GM20431 (cell line): ENCODE results near the gene JSRP1.

Source experiments
- in situ Hi-C: fragments of 300-500 bp; cut with MseI, MboI; formaldehyde crosslinking; loops from one replicate; pipeline ENCODE4 v1.15.0; 2020; ENCODE audit warnings: low sequenced_read_pairs; ENCODE audit not compliant: unreplicated experiment

The JSRP1 gene

GRCh38 chr19:2268861-2269243 is 12.6 kb upstream of the JSRP1 start:
- in situ Hi-C loops, result no loop called here

- in situ Hi-C loops, result no loop called here
These were observed 12.2 kb upstream of the JSRP1 start for GRCh38 chr19:2268480-2268830.

- in situ Hi-C loops, result no loop called here
These were observed 10.2 kb upstream of the JSRP1 start for GRCh38 chr19:2266183-2266993.

GRCh38 chr19:2261438-2262172 is 5.4 kb upstream of the JSRP1 start:
- in situ Hi-C loops, result no loop called here

- in situ Hi-C loops, result no loop called here
These were observed 4.2 kb upstream of the JSRP1 start for GRCh38 chr19:2260341-2260805.

GRCh38 chr19:2259336-2259735 is 3.1 kb upstream of the JSRP1 start:
- in situ Hi-C loops, result no loop called here

- in situ Hi-C loops, result no loop called here
These were observed 938 bp downstream of the JSRP1 start for GRCh38 chr19:2255112-2255845.

- in situ Hi-C loops, result no loop called here
These were observed 1.9 kb downstream of the JSRP1 start for GRCh38 chr19:2254064-2254872.

GRCh38 chr19:2253106-2254063 is 2.8 kb downstream of the JSRP1 start:
- in situ Hi-C loops, result no loop called here

- in situ Hi-C loops, result no loop called here
These were observed 3.5 kb downstream of the JSRP1 start for GRCh38 chr19:2252797-2253105.

GRCh38 chr19:2252055-2252796 is 4.0 kb downstream of the JSRP1 start:
- in situ Hi-C loops, result no loop called here

- in situ Hi-C loops, result no loop called here
These were observed 4.8 kb downstream of the JSRP1 start for GRCh38 chr19:2251106-2252054.

- in situ Hi-C loops, result no loop called here
These were observed 5.5 kb downstream of the JSRP1 start for GRCh38 chr19:2250766-2251105.

GRCh38 chr19:2249880-2250765 is 6.1 kb downstream of the JSRP1 start:
- in situ Hi-C loops, result no loop called here

- in situ Hi-C loops, result no loop called here
These were observed 7.0 kb downstream of the JSRP1 start, which contains the start of gene AMH for GRCh38 chr19:2249010-2249866. Gene AMH (plus strand): TSS chr19:2249323. CDS start chr19:2249333, 10 bp downstream.
